GM23338 (cell line): ENCODE results near the gene DPP10. TPM values are rescaled to one million over a fixed set of nuclear protein-coding genes. Genes with fewer than 3 reads are reported as not detected.

Experiments used
- ATAC-seq: fragments of 200-7000 bp; cut with Tn5 transposase; 3 replicates; pipeline ENCODE4 v1.9.1; 2020
- DNase-seq: peaks from one replicate; pipeline ENCODE4 v3.0.0-alpha.2; 2015; ENCODE audit warnings: low spot score
- H2AFZ ChIP-seq: fragments of 200-600 bp; sonication (generic); 2 replicates; pipeline ENCODE4 v1.8.0; 2016; ENCODE audit warnings: antibody characterized with exemption, mild to moderate bottlenecking, moderate library complexity
- H3F3A ChIP-seq: fragments of 200-600 bp; sonication (generic); replicated peaks from 2 replicates; pipeline ENCODE4 v1.8.0; 2017; ENCODE audit warnings: antibody characterized with exemption, mixed run types, low read depth
- H3K27ac ChIP-seq: fragments of 200-600 bp; sonication (generic); 2 replicates; pipeline ENCODE4 v1.6.1; 2016; ENCODE audit warnings: low read depth
- H3K27me3 ChIP-seq: fragments of 200-600 bp; sonication (generic); 2 replicates; pipeline ENCODE4 v1.8.0; 2016; ENCODE audit warnings: mild to moderate bottlenecking, mixed run types, moderate library complexity; ENCODE audit not compliant: insufficient read depth
- H3K36me3 ChIP-seq: fragments of 200-600 bp; sonication (generic); 2 replicates; pipeline ENCODE4 v1.8.0; 2016; ENCODE audit warnings: mild to moderate bottlenecking; ENCODE audit not compliant: insufficient read depth
- H3K4me1 ChIP-seq: fragments of 200-600 bp; sonication (generic); 2 replicates; pipeline ENCODE4 v1.8.0; 2016; ENCODE audit warnings: mild to moderate bottlenecking, moderate library complexity; ENCODE audit not compliant: insufficient read depth
- H3K4me2 ChIP-seq: fragments of 200-600 bp; sonication (generic); 2 replicates; pipeline ENCODE4 v1.7.1; 2017; ENCODE audit warnings: mixed run types
- H3K4me3 ChIP-seq: fragments of 200-600 bp; sonication (generic); 2 replicates; pipeline ENCODE4 v1.6.1; 2016; ENCODE audit warnings: mixed run types
- H3K79me2 ChIP-seq: fragments of 200-600 bp; sonication (generic); replicated peaks from 2 replicates; pipeline ENCODE4 v1.8.0; 2017; ENCODE audit warnings: mild to moderate bottlenecking; ENCODE audit not compliant: insufficient read depth
- H3K9me2 ChIP-seq: fragments of 200-600 bp; sonication (generic); 2 replicates; pipeline ENCODE4 v1.8.0; 2017; ENCODE audit not compliant: insufficient read depth
- H4K20me1 ChIP-seq: fragments of 200-600 bp; sonication (generic); replicated peaks from 2 replicates; pipeline ENCODE4 v1.8.0; 2017; ENCODE audit warnings: mild to moderate bottlenecking; ENCODE audit not compliant: insufficient read depth
- H3K27ac Mint-ChIP-seq: 2 replicates; pipeline ENCODE4 v1.8.0; 2020; ENCODE audit warnings: inconsistent platforms, mild to moderate bottlenecking, moderate library complexity, mixed read lengths
- H3K27me3 Mint-ChIP-seq: 3 replicates; pipeline ENCODE4 v1.8.0; 2022; ENCODE audit warnings: low read depth, mild to moderate bottlenecking, moderate library complexity, mixed read lengths, inconsistent platforms; ENCODE audit not compliant: insufficient read depth, poor library complexity
- H3K36me3 Mint-ChIP-seq: 3 replicates; pipeline ENCODE4 v1.8.0; 2021; ENCODE audit warnings: low read depth, mild to moderate bottlenecking, inconsistent platforms, moderate library complexity, mixed read lengths
- H3K4me1 Mint-ChIP-seq: 3 replicates; pipeline ENCODE4 v1.8.0; 2020; ENCODE audit warnings: mild to moderate bottlenecking, inconsistent platforms, mixed read lengths
- H3K4me3 Mint-ChIP-seq: 3 replicates; pipeline ENCODE4 v1.8.0; 2021; ENCODE audit warnings: moderate library complexity, mild to moderate bottlenecking, inconsistent platforms, mixed read lengths
- H3K9me3 Mint-ChIP-seq: 3 replicates; pipeline ENCODE4 v1.8.0; 2020; ENCODE audit warnings: moderate library complexity, mild to moderate bottlenecking, inconsistent platforms, mixed read lengths
- CREB1 ChIP-seq: fragments of 250-450 bp; sonication (Bioruptor Pico); IDR thresholded peaks from 2 replicates; pipeline ENCODE4 v1.5.0; 2020; ENCODE audit warnings: low read depth, mild to moderate bottlenecking, moderate library complexity
- ETS1 ChIP-seq: IDR thresholded peaks from 2 replicates; pipeline ENCODE4 v1.6.1; 2016; ENCODE audit warnings: antibody characterized with exemption
- EZH2 ChIP-seq: fragments of 200-600 bp; sonication (generic); IDR thresholded peaks from one replicate; pipeline ENCODE4 v1.8.0; 2017; ENCODE audit warnings: antibody characterized with exemption, mild to moderate bottlenecking, low read depth; ENCODE audit not compliant: unreplicated experiment
- JUNB ChIP-seq: IDR thresholded peaks from one replicate; pipeline ENCODE4 v1.6.1; 2016; ENCODE audit warnings: antibody characterized with exemption; ENCODE audit not compliant: unreplicated experiment
- ZNF114 ChIP-seq: fragments of 250-450 bp; sonication (Bioruptor Pico); IDR thresholded peaks from 2 replicates; pipeline ENCODE4 v1.5.0; 2020; ENCODE audit warnings: mild to moderate bottlenecking, moderate library complexity
- ZNF331 ChIP-seq: fragments of 250-450 bp; sonication (Bioruptor Pico); IDR thresholded peaks from 2 replicates; pipeline ENCODE4 v1.5.0; 2020; ENCODE audit warnings: low read depth, mild to moderate bottlenecking, moderate library complexity
- polyA plus RNA-seq: library from polyadenylated mRNA; unstranded; fragments of >200 nt; fragmentation: Nextera tagmentation; extraction: Ambion mirVana; gene quantifications from 2 replicates; pipeline ENCODE4 v1.2.1, GENCODE V29; 2016
- total RNA-seq: library from RNA; depleted of rRNA; stranded (reverse); fragments of >200 nt; shearing (Covaris generic); gene quantifications from 2 replicates; pipeline ENCODE4 v1.2.3, GENCODE V29; 2014
- TF ChIP-seq, protein P1 (sequence below), 2 experiments: fragments of 200-600 bp in 1 of 2; sonication (generic) in 1 of 2; conservative IDR thresholded peaks; 2 replicates each; pipeline versions ENCODE4 v1.5.1 to v1.6.1; 2016 to 2017; ENCODE audit warnings: antibody characterized with exemption in 2 of 2, low read depth in 2 of 2, mild to moderate bottlenecking in 2 of 2, moderate library complexity in 1 of 2
- TF ChIP-seq, protein P2 (sequence below): fragments of 250-450 bp; sonication (Bioruptor Pico); IDR thresholded peaks from 2 replicates; pipeline ENCODE4 v1.5.0; 2020; ENCODE audit warnings: mild to moderate bottlenecking, moderate library complexity

DPP10 gene
- total and polyA plus RNA-seq, 2 experiments from 2014 or later, result 3.6 to 14.8 TPM

DNA sequence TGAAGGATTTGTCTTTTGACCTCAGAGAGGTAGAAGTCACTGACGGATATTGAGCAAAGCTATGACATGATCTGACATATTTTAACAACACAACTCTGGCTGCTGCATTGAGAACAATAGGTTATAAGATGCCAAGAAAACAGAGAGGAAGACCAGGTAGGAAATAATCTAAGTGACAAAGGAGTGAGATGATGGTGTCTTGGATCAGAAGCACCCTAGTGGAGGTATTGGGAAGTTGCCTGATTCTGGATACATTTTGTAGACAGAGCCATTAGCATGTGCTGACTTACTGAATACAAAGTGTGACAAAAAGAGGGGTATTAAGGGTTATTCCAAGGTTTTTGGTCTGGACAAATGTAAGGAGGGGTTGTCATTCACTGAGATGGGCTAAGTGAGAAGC, 1438.1 kb downstream of the DPP10 start:
- peaks cover 1% of the 10 kb centered on the region for H3K27me3 Mint-ChIP-seq
- no peak overlapping the region for H2AFZ ChIP-seq
- DNase-seq (peak; percentile 72), ATAC-seq (peak; percentile 61)
- TF ChIP-seq CREB1 (CRISPR knock-in tag), result no peak
- TF ChIP-seq, protein P1, sequence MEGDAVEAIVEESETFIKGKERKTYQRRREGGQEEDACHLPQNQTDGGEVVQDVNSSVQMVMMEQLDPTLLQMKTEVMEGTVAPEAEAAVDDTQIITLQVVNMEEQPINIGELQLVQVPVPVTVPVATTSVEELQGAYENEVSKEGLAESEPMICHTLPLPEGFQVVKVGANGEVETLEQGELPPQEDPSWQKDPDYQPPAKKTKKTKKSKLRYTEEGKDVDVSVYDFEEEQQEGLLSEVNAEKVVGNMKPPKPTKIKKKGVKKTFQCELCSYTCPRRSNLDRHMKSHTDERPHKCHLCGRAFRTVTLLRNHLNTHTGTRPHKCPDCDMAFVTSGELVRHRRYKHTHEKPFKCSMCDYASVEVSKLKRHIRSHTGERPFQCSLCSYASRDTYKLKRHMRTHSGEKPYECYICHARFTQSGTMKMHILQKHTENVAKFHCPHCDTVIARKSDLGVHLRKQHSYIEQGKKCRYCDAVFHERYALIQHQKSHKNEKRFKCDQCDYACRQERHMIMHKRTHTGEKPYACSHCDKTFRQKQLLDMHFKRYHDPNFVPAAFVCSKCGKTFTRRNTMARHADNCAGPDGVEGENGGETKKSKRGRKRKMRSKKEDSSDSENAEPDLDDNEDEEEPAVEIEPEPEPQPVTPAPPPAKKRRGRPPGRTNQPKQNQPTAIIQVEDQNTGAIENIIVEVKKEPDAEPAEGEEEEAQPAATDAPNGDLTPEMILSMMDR (conservative IDR thresholded peaks at IDR 0.05; ENCODE audit: low read depth in 2 of 2), result peak; percentile 51 to 67
- H4K20me1 ChIP-seq, result no peaks in the 10 kb centered on the region
- H3K36me3 Mint-ChIP-seq, result no peaks in the 10 kb centered on the region
- no peak overlapping the region for H3K4me2 ChIP-seq
- no peaks in the 10 kb centered on the region for H3F3A ChIP-seq
- no peaks in the 10 kb centered on the region for H3K79me2 ChIP-seq
- no peaks in the 10 kb centered on the region for H3K4me1 Mint-ChIP-seq
- H3K27ac Mint-ChIP-seq, result no peak overlapping the region
- no peak overlapping the region for H3K4me3 Mint-ChIP-seq
- no peaks in the 10 kb centered on the region for H3K4me1 ChIP-seq
- no peaks in the 10 kb centered on the region for H3K9me2 ChIP-seq
- H3K27ac ChIP-seq, result no peak overlapping the region
- no peaks in the 10 kb centered on the region for H3K9me3 Mint-ChIP-seq
- H3K4me3 ChIP-seq, result no peak overlapping the region
- H3K36me3 ChIP-seq, result no peaks in the 10 kb centered on the region
- no peaks in the 10 kb centered on the region for H3K27me3 ChIP-seq

GRCh38 chr2:115887209-115887776, 1444.9 kb downstream of the DPP10 start:
- no peaks in the 10 kb centered on the region for H3K4me1 Mint-ChIP-seq
- peaks cover 4% of the 10 kb centered on the region for H3K27me3 Mint-ChIP-seq
- Histone ChIP-seq H2AFZ (no peak overlapping the region), H3K4me3 (no peak overlapping the region), H3F3A (no peaks in the 10 kb centered on the region), H3K79me2 (no peaks in the 10 kb centered on the region), H4K20me1 (no peaks in the 10 kb centered on the region), H3K36me3 (no peaks in the 10 kb centered on the region), H3K4me2 (no peak overlapping the region), H3K27me3 (no peaks in the 10 kb centered on the region), H3K27ac (no peak overlapping the region), H3K4me1 (no peaks in the 10 kb centered on the region), H3K9me2 (no peaks in the 10 kb centered on the region)
- no peak overlapping the region for H3K4me3 Mint-ChIP-seq
- ATAC-seq (no peak), DNase-seq (no peak)
- H3K36me3 Mint-ChIP-seq, result peaks cover 22% of the 10 kb centered on the region
- H3K9me3 Mint-ChIP-seq, result peaks cover 28% of the 10 kb centered on the region
- H3K27ac Mint-ChIP-seq, result no peak overlapping the region
- TF ChIP-seq, protein P1 (conservative IDR thresholded peaks at IDR 0.05; ENCODE audit: low read depth in 2 of 2), result no peak
- TF ChIP-seq, protein P2, sequence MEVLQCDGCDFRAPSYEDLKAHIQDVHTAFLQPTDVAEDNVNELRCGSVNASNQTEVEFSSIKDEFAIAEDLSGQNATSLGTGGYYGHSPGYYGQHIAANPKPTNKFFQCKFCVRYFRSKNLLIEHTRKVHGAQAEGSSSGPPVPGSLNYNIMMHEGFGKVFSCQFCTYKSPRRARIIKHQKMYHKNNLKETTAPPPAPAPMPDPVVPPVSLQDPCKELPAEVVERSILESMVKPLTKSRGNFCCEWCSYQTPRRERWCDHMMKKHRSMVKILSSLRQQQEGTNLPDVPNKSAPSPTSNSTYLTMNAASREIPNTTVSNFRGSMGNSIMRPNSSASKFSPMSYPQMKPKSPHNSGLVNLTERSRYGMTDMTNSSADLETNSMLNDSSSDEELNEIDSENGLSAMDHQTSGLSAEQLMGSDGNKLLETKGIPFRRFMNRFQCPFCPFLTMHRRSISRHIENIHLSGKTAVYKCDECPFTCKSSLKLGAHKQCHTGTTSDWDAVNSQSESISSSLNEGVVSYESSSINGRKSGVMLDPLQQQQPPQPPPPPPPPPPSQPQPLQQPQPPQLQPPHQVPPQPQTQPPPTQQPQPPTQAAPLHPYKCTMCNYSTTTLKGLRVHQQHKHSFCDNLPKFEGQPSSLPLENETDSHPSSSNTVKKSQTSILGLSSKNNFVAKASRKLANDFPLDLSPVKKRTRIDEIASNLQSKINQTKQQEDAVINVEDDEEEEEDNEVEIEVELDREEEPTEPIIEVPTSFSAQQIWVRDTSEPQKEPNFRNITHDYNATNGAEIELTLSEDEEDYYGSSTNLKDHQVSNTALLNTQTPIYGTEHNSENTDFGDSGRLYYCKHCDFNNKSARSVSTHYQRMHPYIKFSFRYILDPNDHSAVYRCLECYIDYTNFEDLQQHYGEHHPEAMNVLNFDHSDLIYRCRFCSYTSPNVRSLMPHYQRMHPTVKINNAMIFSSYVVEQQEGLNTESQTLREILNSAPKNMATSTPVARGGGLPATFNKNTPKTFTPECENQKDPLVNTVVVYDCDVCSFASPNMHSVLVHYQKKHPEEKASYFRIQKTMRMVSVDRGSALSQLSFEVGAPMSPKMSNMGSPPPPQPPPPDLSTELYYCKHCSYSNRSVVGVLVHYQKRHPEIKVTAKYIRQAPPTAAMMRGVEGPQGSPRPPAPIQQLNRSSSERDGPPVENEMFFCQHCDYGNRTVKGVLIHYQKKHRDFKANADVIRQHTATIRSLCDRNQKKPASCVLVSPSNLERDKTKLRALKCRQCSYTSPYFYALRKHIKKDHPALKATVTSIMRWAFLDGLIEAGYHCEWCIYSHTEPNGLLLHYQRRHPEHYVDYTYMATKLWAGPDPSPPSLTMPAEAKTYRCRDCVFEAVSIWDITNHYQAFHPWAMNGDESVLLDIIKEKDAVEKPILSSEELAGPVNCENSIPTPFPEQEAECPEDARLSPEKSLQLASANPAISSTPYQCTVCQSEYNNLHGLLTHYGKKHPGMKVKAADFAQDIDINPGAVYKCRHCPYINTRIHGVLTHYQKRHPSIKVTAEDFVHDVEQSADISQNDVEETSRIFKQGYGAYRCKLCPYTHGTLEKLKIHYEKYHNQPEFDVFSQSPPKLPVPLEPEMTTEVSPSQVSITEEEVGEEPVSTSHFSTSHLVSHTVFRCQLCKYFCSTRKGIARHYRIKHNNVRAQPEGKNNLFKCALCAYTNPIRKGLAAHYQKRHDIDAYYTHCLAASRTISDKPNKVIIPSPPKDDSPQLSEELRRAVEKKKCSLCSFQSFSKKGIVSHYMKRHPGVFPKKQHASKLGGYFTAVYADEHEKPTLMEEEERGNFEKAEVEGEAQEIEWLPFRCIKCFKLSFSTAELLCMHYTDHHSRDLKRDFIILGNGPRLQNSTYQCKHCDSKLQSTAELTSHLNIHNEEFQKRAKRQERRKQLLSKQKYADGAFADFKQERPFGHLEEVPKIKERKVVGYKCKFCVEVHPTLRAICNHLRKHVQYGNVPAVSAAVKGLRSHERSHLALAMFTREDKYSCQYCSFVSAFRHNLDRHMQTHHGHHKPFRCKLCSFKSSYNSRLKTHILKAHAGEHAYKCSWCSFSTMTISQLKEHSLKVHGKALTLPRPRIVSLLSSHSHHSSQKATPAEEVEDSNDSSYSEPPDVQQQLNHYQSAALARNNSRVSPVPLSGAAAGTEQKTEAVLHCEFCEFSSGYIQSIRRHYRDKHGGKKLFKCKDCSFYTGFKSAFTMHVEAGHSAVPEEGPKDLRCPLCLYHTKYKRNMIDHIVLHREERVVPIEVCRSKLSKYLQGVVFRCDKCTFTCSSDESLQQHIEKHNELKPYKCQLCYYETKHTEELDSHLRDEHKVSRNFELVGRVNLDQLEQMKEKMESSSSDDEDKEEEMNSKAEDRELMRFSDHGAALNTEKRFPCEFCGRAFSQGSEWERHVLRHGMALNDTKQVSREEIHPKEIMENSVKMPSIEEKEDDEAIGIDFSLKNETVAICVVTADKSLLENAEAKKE, result no peak
- no peak for TF ChIP-seq ZNF114 (CRISPR knock-in tag)
- no peak for TF ChIP-seq JUNB
- TF ChIP-seq CREB1 (CRISPR knock-in tag), result no peak
- TF ChIP-seq EZH2, result no peak
- TF ChIP-seq ETS1, result no peak
- no peak for TF ChIP-seq ZNF331 (CRISPR knock-in tag)
